Central memory CD8-positive, alpha-beta T cell (primary cell): ENCODE results near the gene CD300LG.
"Not testable (repeated sequence)": the region's sequence is repeated elsewhere in the genome, so short reads cannot be mapped to it uniquely, and the experiment has no call there.

Experiments used
- ATAC-seq: fragments of 150-1000 bp; cut with Tn5 transposase; replicated peaks from 2 replicates; pipeline ENCODE4 v1.10.0; 2022; ENCODE audit warnings: mild to moderate bottlenecking, moderate FRiP score, moderate number of reproducible peaks; ENCODE audit not compliant: poor library complexity, severe bottlenecking; ENCODE audit errors: extremely low read depth
- DNase-seq, 2 donors: peaks; one replicate each; pipeline ENCODE4 v3.0.0; 2021; ENCODE audit warnings: low spot score in 2 of 2
- H3K27ac Mint-ChIP-seq: one replicate; pipeline ENCODE4 v1.8.0; 2022; ENCODE audit warnings: low read depth, mild to moderate bottlenecking, moderate library complexity, mixed read lengths
- H3K27me3 Mint-ChIP-seq: one replicate; pipeline ENCODE4 v1.8.0; 2022; ENCODE audit warnings: mixed read lengths
- H3K36me3 Mint-ChIP-seq: one replicate; pipeline ENCODE4 v1.8.0; 2022; ENCODE audit warnings: mild to moderate bottlenecking, moderate library complexity, mixed read lengths; ENCODE audit not compliant: insufficient read depth
- H3K4me1 Mint-ChIP-seq: one replicate; pipeline ENCODE4 v1.8.0; 2022; ENCODE audit warnings: mixed read lengths
- H3K4me3 Mint-ChIP-seq: one replicate; pipeline ENCODE4 v1.8.0; 2022; ENCODE audit warnings: mild to moderate bottlenecking, moderate library complexity, mixed read lengths
- H3K9me3 Mint-ChIP-seq: one replicate; pipeline ENCODE4 v1.8.0; 2022; ENCODE audit warnings: mixed read lengths

Gene CD300LG

GRCh38 chr17:43846963-43847371 is at the start of gene CD300LG:
TSS of gene CD300LG (plus strand) at chr17:43847176. CDS start at chr17:43847217, 41 bp downstream.
- Mint-ChIP-seq H3K4me1 (no peaks in the 10 kb centered on the region), H3K36me3 (no peaks in the 10 kb centered on the region), H3K27ac (no peak within 1 kb of the TSS), H3K9me3 (peaks cover 5% of the 10 kb centered on the region), H3K27me3 (peaks cover 53% of the 10 kb centered on the region), H3K4me3 (no peak within 1 kb of the TSS)
- ATAC-seq (no peak), DNase-seq (no peak)

GRCh38 chr17:43798024-43798423 is 49.0 kb upstream of the CD300LG start:
- peaks cover 66% of the 10 kb centered on the region for H3K27me3 Mint-ChIP-seq
- H3K27ac Mint-ChIP-seq, H3K36me3 Mint-ChIP-seq, ATAC-seq, H3K9me3 Mint-ChIP-seq, H3K4me3 Mint-ChIP-seq, DNase-seq, H3K4me1 Mint-ChIP-seq: not testable (repeated sequence)

- DNase-seq, result no peak
- Mint-ChIP-seq H3K27ac (no peak overlapping the region), H3K36me3 (no peaks in the 10 kb centered on the region), H3K4me1 (no peaks in the 10 kb centered on the region), H3K4me3 (no peak overlapping the region), H3K27me3 (peaks cover 64% of the 10 kb centered on the region), H3K9me3 (no peaks in the 10 kb centered on the region)
- ATAC-seq, result no peak
These were observed 47.9 kb upstream of the CD300LG start for GRCh38 chr17:43799047-43799446.

- H3K27me3 Mint-ChIP-seq, result peaks cover 63% of the 10 kb centered on the region
- no peaks in the 10 kb centered on the region for H3K36me3 Mint-ChIP-seq
- H3K9me3 Mint-ChIP-seq, result no peaks in the 10 kb centered on the region
- no peak for DNase-seq
- no peak overlapping the region for H3K27ac Mint-ChIP-seq
- no peaks in the 10 kb centered on the region for H3K4me1 Mint-ChIP-seq
- no peak for ATAC-seq
- H3K4me3 Mint-ChIP-seq, result no peak overlapping the region
These were observed 46.2 kb upstream of the CD300LG start for GRCh38 chr17:43800736-43801135.

- DNase-seq, result no peak
- Mint-ChIP-seq H3K9me3 (no peaks in the 10 kb centered on the region), H3K4me3 (no peak overlapping the region), H3K36me3 (peaks cover 2% of the 10 kb centered on the region), H3K4me1 (no peaks in the 10 kb centered on the region), H3K27me3 (peaks cover 52% of the 10 kb centered on the region), H3K27ac (no peak overlapping the region)
- ATAC-seq, result no peak
These were observed 45.1 kb upstream of the CD300LG start for GRCh38 chr17:43801844-43802243.

- Mint-ChIP-seq H3K27me3 (peaks cover 43% of the 10 kb centered on the region), H3K27ac (no peak overlapping the region), H3K4me3 (no peak overlapping the region), H3K36me3 (peaks cover 2% of the 10 kb centered on the region), H3K9me3 (no peaks in the 10 kb centered on the region), H3K4me1 (no peaks in the 10 kb centered on the region)
- no peak for DNase-seq
- ATAC-seq, result no peak
These were observed 43.2 kb upstream of the CD300LG start for GRCh38 chr17:43803758-43804157.

GRCh38 chr17:43805117-43805516 is 41.9 kb upstream of the CD300LG start:
- Mint-ChIP-seq H3K4me3 (no peak overlapping the region), H3K27ac (no peak overlapping the region), H3K9me3 (no peaks in the 10 kb centered on the region), H3K36me3 (peaks cover 2% of the 10 kb centered on the region), H3K27me3 (peaks cover 43% of the 10 kb centered on the region), H3K4me1 (no peaks in the 10 kb centered on the region)
- DNase-seq (no peak), ATAC-seq (no peak)

GRCh38 chr17:43808076-43808475 is 38.9 kb upstream of the CD300LG start:
- H3K27me3 Mint-ChIP-seq, result peaks cover 52% of the 10 kb centered on the region
- no peak for ATAC-seq

GRCh38 chr17:43809121-43809520 is 37.9 kb upstream of the CD300LG start:
- no peak for DNase-seq
- H3K36me3 Mint-ChIP-seq, result peaks cover 2% of the 10 kb centered on the region

More at GRCh38 chr17:43808076-43808475, 38.9 kb upstream of the CD300LG start:
- H3K4me3 Mint-ChIP-seq, result no peak overlapping the region
- H3K27ac Mint-ChIP-seq, result no peak overlapping the region
- H3K9me3 Mint-ChIP-seq, result no peaks in the 10 kb centered on the region
- peaks cover 2% of the 10 kb centered on the region for H3K36me3 Mint-ChIP-seq
- DNase-seq, result no peak
- H3K4me1 Mint-ChIP-seq, result no peaks in the 10 kb centered on the region

GRCh38 chr17:43810226-43810715 is 36.7 kb upstream of the CD300LG start:
- peaks cover 37% of the 10 kb centered on the region for H3K27me3 Mint-ChIP-seq
- H3K4me3 Mint-ChIP-seq, result no peak overlapping the region
- no peaks in the 10 kb centered on the region for H3K9me3 Mint-ChIP-seq

More at GRCh38 chr17:43809121-43809520, 37.9 kb upstream of the CD300LG start:
- ATAC-seq, result no peak
- H3K9me3 Mint-ChIP-seq, result no peaks in the 10 kb centered on the region
- no peak overlapping the region for H3K4me3 Mint-ChIP-seq
- H3K4me1 Mint-ChIP-seq, result no peaks in the 10 kb centered on the region
- no peak overlapping the region for H3K27ac Mint-ChIP-seq
- H3K27me3 Mint-ChIP-seq, result peaks cover 49% of the 10 kb centered on the region

GRCh38 chr17:43810823-43811222 is 36.2 kb upstream of the CD300LG start:
- no peak for ATAC-seq
- no peak overlapping the region for H3K4me3 Mint-ChIP-seq
- no peaks in the 10 kb centered on the region for H3K4me1 Mint-ChIP-seq
- H3K9me3 Mint-ChIP-seq, result no peaks in the 10 kb centered on the region
- no peak overlapping the region for H3K27ac Mint-ChIP-seq
- H3K36me3 Mint-ChIP-seq, result peaks cover 2% of the 10 kb centered on the region
- no peak for DNase-seq
- peaks cover 33% of the 10 kb centered on the region for H3K27me3 Mint-ChIP-seq

More at GRCh38 chr17:43810226-43810715, 36.7 kb upstream of the CD300LG start:
- no peak overlapping the region for H3K27ac Mint-ChIP-seq
- H3K4me1 Mint-ChIP-seq, result no peaks in the 10 kb centered on the region
- no peak for DNase-seq
- H3K36me3 Mint-ChIP-seq, result peaks cover 2% of the 10 kb centered on the region
- no peak for ATAC-seq

GRCh38 chr17:43812396-43813265 is 34.3 kb upstream of the CD300LG start:
- DNase-seq (no peak), ATAC-seq (no peak)
- Mint-ChIP-seq H3K4me3 (no peak overlapping the region), H3K36me3 (no peaks in the 10 kb centered on the region), H3K27ac (no peak overlapping the region), H3K27me3 (peaks cover 33% of the 10 kb centered on the region), H3K4me1 (no peaks in the 10 kb centered on the region), H3K9me3 (no peaks in the 10 kb centered on the region)

GRCh38 chr17:43813386-43813785 is 33.6 kb upstream of the CD300LG start:
- peaks cover 33% of the 10 kb centered on the region for H3K27me3 Mint-ChIP-seq
- ATAC-seq (no peak), DNase-seq (no peak)
- H3K27ac Mint-ChIP-seq, result no peak overlapping the region
- no peaks in the 10 kb centered on the region for H3K4me1 Mint-ChIP-seq
- no peak overlapping the region for H3K4me3 Mint-ChIP-seq
- H3K9me3 Mint-ChIP-seq, result no peaks in the 10 kb centered on the region
- H3K36me3 Mint-ChIP-seq, result no peaks in the 10 kb centered on the region
